ENCODE data around the gene ZEB2.

DNA sequence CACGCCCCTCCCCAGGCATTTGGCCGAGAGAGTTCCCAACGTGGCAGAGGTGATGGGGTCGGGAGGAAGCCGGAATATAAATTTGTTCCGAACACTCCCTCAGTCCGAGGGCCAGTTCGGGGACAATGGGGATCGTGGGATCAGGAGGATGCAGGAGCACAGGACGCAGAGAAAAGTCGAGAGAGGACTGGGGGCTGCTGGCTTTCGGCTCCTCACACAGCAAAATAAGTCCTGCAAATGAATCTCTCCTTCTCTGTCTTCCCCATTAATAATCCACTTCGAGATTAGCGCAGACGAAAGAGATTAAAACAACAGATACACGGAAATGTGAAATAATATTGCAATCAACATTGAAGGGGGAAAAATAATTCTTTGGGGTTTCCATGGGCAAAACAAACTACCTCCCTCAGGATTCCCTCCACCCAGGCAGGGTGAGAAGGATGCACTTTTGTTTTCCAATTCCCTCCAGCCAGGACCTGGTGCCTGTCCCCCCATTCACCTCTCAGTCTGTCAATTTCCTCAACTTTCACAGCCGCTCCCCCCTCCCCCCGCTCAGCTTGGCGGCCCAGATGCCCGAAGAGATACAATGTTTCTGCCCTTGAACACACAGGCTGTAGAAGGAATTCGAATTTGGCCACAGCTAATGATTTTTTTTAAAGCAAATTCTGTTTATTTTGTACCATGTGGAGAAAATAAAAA, 3.1 kb upstream of the ZEB2 start:
- TF ChIP-seq, protein P1, sequence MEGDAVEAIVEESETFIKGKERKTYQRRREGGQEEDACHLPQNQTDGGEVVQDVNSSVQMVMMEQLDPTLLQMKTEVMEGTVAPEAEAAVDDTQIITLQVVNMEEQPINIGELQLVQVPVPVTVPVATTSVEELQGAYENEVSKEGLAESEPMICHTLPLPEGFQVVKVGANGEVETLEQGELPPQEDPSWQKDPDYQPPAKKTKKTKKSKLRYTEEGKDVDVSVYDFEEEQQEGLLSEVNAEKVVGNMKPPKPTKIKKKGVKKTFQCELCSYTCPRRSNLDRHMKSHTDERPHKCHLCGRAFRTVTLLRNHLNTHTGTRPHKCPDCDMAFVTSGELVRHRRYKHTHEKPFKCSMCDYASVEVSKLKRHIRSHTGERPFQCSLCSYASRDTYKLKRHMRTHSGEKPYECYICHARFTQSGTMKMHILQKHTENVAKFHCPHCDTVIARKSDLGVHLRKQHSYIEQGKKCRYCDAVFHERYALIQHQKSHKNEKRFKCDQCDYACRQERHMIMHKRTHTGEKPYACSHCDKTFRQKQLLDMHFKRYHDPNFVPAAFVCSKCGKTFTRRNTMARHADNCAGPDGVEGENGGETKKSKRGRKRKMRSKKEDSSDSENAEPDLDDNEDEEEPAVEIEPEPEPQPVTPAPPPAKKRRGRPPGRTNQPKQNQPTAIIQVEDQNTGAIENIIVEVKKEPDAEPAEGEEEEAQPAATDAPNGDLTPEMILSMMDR (IDR thresholded peaks at IDR 0.05), result no peak
- TF ChIP-seq POLR2A (IDR thresholded peaks at IDR 0.05), result no peak

Data from transverse colon (tissue), 3 donors.